Measurements from ENCODE around the gene ZNF407.
"Not testable (repeated sequence)": the region's sequence is repeated elsewhere in the genome, so short reads cannot be mapped to it uniquely, and the experiment has no call there.

The ZNF407 gene

GRCh38 chr18:75083761-75084160, 486.1 kb downstream of the ZNF407 start:
- no peak for DNase-seq

DNA sequence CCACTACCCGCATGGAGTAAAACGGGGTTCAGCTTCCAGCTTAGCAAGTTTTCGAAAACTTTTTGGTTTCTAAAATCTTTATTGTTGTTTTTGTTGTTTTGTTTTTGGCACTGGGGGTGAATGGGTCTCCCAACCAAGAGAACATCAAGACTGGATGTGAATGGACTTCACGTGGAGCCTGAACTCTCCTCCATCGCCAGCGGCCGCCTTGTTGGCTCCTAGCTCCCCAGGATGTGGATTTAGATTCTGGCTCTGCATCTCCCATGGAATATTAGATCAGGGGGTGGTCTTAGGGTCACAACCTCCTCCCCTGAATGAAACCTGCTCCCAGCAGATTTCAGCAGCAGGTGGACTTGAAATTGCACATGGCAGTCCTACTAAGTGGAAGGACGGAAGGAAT, 488.0 kb downstream of the ZNF407 start:
- not testable (repeated sequence) for DNase-seq

- no peak for DNase-seq
Observed at GRCh38 chr18:75086494-75087034, 488.9 kb downstream of the ZNF407 start.

DNA sequence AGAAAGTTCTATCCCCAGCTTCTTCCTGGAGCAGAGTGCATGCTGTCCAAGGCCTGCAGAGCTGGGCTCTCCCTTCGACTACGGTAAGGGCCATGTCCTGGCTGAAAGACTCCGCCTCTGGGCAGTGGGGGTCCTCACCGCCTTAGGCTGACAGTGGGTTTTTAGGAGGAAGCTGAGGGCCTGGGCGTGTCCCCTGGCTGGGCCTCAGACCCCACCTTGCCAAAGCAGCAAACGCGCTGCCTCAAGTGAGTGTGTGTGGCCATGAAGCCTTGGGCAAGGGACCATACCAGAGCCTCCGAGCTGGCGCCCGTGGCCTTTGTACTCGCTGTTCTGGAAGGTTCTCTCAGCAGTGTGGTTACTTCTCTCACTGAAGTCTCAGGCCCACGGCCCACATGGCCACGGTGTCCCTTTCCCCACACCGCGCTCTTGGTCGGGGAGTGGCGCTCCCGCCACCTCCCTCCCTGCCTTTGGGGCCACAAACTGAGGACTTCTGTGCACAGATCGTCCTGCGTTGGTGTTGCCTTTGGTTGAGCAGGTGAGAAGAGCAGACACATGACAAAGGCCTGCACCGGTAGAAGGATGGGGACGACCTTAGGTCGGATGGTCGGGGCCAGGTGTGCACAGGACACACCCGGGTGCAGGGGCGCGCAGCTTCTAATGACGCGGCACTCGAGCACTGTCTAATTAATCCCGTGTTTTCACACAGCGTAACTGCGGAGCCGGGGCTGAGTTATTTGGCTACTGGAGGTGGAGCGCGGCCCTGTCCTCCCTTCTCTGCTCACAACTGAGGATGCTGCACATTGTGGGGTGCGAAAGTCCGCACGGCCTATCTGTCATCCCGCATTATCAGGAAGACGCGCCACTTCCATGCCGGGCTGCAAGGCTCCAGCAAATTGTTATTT, 489.7 kb downstream of the ZNF407 start:
- no peak for DNase-seq

DNA sequence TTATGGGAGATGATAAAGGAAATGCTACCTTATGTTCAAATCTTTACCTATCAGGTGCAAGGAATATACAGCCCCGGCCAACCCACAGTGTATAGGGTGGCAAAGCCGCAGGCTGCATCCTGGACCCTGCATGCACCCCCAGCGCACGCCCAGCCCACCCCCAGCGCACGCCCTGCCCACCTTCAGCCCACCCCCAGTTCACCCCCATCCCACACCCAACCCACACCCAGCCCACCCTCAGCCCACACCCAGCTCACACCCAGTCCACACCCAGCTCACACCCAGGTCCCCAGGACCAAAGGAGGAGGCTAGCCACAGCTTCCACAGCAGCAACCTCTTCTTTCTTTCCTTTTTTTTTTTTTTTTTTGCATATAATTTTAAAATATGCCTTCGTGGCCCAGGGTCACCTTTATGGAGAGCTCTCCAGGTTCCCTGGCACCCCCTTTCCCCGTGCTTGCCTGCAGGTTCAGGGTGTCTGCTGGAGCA, 490.4 kb downstream of the ZNF407 start:
- DNase-seq, result no peak

- no peak for DNase-seq
Observed at GRCh38 chr18:75088622-75089211, 491.0 kb downstream of the ZNF407 start.

GRCh38 chr18:75089748-75090327, 492.2 kb downstream of the ZNF407 start:
- DNase-seq, result no peak

DNA sequence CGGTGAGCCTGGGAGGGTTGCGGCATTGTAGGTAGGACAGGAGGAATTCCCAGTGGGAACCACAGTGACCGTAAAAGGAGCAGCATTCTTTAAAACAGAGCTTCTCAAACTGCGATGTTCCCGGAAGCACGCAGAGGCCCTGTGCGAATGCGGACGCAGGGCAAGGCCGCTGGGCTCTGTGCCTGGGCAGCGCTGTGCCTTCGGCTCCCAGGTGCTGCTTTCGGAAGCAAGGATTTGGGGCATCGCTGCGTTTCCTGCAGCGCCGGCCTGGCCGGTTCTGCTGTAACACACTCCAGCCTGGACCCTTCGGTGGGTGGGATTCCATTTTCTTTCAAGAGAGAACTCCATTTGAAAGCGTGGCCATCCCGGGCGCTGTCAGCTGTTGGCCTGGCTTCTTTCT, 492.7 kb downstream of the ZNF407 start:
- DNase-seq, result no peak

DNA sequence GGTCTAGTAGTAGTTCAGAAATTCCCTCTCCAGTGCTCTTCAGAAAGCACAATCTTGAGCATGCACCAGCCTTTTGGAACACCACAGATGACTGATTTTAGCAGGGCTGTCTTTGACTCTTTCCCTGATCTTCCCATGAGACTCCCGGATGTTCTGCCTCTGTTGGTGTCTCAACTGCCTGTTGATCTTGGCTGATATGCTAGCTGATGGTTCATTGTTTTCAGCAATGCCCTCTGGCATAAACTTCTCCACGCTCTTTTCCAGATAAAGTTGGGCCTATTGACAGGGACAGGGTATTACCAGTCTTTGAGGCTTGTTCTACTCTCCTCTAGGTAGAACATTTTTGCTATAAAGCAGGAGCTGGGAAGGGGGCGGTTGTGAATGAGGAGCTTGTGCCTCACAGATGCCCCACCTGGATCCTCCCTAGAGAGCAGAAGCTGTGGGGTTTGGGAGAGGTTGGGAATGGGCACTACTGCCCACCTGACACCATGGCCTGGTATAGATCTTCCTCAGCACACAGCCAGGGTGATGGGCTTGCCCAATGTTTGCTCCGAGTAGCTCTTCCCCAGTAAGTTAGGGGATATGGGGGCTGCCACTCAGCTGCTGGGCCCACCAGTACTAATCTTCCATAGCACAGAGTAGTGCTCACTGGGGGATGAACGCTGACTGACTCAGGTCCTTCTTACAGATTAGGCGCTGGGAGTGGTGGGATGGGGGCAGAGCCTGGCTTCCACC, 500.0 kb downstream of the ZNF407 start:
- no peak for DNase-seq

- no peak for DNase-seq
Observed at GRCh38 chr18:75100832-75101630, 503.4 kb downstream of the ZNF407 start.

GRCh38 chr18:75101916-75102315, 504.2 kb downstream of the ZNF407 start:
- DNase-seq, result no peak

DNA sequence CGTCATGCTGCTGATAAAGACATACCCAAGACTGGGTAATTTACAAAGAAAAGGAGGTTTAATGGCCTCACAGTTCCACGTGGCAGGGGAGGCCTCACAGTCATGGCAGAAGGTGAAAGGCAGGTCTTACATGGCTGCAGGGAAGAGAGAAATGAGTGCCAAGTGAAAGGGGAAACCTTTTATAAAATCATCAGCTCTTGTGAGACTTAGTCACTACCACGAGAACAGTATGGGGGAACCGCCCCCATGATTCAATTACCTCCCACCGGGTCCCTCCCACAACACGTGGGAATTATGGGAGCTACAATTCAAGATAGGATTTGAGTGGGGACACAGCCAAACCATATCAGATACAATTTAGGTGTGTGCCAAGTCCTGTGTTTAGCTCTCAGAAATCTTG, 506.4 kb downstream of the ZNF407 start:
- DNase-seq, result not testable (repeated sequence)

DNA sequence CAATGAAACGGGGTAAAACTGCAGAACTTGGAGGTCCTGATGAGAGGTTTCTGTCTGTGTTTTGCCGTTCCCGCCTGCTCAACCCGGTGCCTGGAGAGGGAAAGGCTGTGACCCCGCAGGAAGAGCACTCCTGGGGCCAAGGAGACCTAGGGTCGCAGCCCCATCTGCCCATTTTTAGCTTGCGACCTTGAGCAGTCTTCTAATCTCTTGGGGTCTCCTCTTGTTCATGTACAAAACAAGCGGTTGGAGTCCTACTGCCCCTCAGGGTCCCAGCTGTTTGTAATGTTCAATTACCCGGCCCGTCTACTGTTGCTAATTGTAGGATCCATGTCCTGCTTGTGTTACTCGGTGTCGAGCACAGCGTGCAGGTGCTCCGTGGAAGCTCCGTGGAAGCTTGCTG, 506.8 kb downstream of the ZNF407 start:
- DNase-seq, result no peak

DNA sequence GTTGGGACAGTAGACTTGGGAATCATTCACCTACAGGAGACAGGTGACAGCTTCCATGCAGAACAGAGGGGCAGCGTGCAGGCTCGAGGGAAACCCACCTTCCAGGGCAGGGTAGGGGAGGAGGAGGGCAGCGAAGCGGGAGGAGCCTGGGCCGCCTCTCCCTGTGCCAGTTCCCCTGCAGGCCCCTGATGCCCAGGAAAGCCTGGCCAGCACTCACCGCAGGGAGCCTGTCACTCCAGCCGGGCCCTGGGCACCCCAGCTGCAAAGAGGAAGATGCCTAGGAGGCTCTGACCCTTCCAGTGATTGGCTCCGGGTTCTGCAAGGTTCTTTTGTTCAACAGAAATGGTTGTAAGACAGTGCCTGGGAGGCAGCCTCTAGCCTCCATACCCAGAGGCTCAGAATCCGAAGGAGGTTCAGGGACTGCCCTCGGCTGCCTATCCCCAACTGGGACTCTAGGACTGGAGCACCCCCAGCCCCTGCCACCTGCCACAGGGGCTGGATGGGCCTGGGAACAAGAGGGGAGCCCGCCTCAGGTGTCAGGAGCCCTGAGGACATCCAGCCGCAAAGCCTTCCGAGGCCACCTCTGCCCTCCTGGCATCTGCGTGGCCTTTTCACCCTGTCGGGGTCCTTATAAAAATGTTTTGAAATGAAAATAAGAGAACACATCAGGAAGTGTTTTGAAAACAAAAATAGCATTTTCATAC, 508.0 kb downstream of the ZNF407 start:
- no peak for DNase-seq

DNA sequence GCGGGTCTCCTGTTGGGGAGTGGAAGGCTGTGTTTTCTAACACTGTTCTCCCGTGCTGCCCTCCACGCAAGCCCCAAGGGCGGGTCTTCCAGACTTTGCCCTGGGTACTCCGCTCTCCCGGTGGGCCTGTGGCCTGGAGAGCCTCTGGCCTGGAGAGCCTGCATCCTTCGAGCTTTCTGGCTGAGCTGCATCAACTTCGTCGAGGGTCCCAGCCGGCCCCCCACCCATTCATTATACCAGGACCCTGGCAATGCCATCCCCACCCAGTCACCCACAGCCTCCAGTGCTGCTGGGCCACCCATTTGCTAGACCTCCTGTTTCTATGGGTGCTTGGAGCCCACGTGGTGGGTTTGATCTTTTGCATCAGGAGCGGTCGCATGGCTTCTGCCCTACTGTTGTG, 509.1 kb downstream of the ZNF407 start:
- DNase-seq, result no peak

DNA sequence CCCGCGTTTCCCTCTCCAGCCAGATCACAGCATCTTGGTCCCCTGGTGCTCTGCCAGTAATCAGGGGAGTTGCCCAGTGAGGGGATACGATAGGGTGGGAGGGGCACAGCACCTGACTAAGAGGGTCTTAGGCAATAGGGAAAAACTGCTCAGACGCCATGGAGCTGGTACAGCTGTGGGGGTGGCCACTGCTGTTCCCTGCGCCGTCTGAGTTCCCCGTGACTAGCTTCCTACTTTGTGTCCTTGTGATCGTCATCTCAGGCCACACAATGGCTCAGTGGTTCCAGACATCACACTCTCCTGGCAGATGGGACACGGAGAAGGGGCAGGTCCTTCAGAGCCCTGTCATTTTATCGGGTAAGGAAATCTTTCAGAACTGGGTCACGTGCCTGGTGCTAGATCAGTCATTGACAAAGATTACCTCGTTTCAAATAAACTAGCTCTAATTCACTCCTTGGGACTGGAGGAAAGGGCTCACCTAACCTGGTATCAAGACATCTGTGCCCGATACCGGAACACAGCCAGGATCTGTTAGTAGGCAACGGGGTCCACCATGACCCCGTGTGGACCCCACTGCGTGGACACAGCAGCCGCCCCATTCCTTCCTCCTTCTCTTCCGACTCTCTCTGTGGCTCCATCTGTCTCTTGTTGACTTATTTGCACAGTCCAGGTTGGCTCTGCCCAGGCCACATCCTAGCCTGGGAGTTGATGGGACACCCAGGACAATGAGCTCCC, 509.7 kb downstream of the ZNF407 start:
- no peak for DNase-seq

DNA sequence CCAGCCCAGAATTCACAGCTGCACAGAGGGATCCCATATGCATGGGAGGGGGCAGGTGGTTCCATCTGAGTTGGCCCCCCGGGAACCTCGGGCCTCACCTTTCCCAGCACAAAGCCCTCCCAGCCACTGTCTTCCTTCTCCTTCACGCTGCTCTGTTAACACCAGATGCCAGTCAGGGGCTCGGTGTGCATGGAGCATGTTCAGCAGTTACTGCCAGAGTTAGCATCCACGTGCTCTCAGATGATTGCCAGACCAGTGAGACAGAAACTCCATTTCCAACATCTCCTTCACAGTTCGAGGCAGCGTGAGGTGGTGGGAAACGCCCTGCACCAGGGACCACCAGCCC, 510.2 kb downstream of the ZNF407 start:
- no peak for DNase-seq

GRCh38 chr18:75108579-75109318, 511.1 kb downstream of the ZNF407 start:
- no peak for DNase-seq

GRCh38 chr18:75109319-75109691, 511.6 kb downstream of the ZNF407 start:
- no peak for DNase-seq

- DNase-seq, result no peak
Observed at GRCh38 chr18:75109819-75110218, 512.1 kb downstream of the ZNF407 start.

Data from activated naive CD4-positive, alpha-beta T cell treated with anti-CD3 and anti-CD28 coated beads, Interleukin-2, amount 50 U/mL, for 16 hours (primary cell).